PFSK-1 (cell line): ENCODE measurements around the gene ALX1.

Experiments
- FOXP2 ChIP-seq: optimal IDR thresholded peaks from 2 replicates; pipeline ENCODE3; 2011; ENCODE audit warnings: borderline replicate concordance, control low read depth, inconsistent platforms; ENCODE audit not compliant: insufficient read depth; ENCODE audit errors: extremely low read length, extremely low read depth
- POLR2AphosphoS5 ChIP-seq: IDR thresholded peaks from 2 replicates; pipeline ENCODE4 v1.6.1; 2012; ENCODE audit warnings: low read depth, mild to moderate bottlenecking, control low read depth, low read length, moderate library complexity
- SIN3A ChIP-seq: IDR thresholded peaks from 2 replicates; pipeline ENCODE4 v1.6.1; 2012; ENCODE audit warnings: mild to moderate bottlenecking, low read length, moderate library complexity, borderline replicate concordance; ENCODE audit not compliant: insufficient read depth
- TAF1 ChIP-seq: IDR thresholded peaks from 2 replicates; pipeline ENCODE4 v1.6.1; 2012; ENCODE audit warnings: low read length, control low read depth, borderline replicate concordance; ENCODE audit not compliant: insufficient read depth
- TF ChIP-seq, protein P1 (sequence below), 2 experiments: IDR thresholded peaks; 2 replicates each; pipeline versions ENCODE4 v1.6.1 to v1.8.0; 2011 to 2012; ENCODE audit warnings: low read depth in 2 of 2, low read length in 2 of 2, control low read depth in 1 of 2, inconsistent platforms in 1 of 2, mild to moderate bottlenecking in 1 of 2, moderate library complexity in 1 of 2; ENCODE audit not compliant: insufficient read depth in 1 of 2

ALX1 gene

DNA sequence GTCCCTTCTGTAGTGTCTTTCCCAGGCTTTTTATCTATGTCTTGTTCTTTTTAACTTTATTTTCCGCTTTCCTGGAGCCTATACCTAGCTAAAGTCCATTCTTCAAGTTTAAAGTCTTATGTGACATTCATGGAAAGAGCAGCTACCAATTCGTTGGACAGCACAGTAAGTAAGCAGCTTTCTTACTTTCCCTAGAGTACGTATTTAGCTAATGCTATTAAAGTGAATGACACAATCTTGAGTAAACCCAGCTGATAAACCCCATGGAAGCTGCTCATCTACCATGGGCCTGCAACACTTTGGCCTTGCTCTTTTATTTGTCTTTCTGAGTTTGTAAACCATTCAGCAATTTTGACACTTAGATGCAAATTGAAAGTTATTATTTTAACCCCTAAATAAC, 30.0 kb downstream of the ALX1 start:
- TF ChIP-seq FOXP2, result no peak
- peak; percentile 37; the same call in 1 of the 2 replicates for TF ChIP-seq TAF1
- peak; percentile 68; the same call in 1 of the 2 replicates for TF ChIP-seq SIN3A
- peak; percentile 68; the same call in 1 of the 2 replicates for TF ChIP-seq POLR2AphosphoS5
- TF ChIP-seq, protein P1, sequence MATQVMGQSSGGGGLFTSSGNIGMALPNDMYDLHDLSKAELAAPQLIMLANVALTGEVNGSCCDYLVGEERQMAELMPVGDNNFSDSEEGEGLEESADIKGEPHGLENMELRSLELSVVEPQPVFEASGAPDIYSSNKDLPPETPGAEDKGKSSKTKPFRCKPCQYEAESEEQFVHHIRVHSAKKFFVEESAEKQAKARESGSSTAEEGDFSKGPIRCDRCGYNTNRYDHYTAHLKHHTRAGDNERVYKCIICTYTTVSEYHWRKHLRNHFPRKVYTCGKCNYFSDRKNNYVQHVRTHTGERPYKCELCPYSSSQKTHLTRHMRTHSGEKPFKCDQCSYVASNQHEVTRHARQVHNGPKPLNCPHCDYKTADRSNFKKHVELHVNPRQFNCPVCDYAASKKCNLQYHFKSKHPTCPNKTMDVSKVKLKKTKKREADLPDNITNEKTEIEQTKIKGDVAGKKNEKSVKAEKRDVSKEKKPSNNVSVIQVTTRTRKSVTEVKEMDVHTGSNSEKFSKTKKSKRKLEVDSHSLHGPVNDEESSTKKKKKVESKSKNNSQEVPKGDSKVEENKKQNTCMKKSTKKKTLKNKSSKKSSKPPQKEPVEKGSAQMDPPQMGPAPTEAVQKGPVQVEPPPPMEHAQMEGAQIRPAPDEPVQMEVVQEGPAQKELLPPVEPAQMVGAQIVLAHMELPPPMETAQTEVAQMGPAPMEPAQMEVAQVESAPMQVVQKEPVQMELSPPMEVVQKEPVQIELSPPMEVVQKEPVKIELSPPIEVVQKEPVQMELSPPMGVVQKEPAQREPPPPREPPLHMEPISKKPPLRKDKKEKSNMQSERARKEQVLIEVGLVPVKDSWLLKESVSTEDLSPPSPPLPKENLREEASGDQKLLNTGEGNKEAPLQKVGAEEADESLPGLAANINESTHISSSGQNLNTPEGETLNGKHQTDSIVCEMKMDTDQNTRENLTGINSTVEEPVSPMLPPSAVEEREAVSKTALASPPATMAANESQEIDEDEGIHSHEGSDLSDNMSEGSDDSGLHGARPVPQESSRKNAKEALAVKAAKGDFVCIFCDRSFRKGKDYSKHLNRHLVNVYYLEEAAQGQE (IDR thresholded peaks at IDR 0.05; ENCODE audit: insufficient read depth in 1 of 2, low read depth in 2 of 2, low read length in 2 of 2), result peak in 1 of 2 experiments; percentile 26; a peak in 1 of 4 replicates

DNA sequence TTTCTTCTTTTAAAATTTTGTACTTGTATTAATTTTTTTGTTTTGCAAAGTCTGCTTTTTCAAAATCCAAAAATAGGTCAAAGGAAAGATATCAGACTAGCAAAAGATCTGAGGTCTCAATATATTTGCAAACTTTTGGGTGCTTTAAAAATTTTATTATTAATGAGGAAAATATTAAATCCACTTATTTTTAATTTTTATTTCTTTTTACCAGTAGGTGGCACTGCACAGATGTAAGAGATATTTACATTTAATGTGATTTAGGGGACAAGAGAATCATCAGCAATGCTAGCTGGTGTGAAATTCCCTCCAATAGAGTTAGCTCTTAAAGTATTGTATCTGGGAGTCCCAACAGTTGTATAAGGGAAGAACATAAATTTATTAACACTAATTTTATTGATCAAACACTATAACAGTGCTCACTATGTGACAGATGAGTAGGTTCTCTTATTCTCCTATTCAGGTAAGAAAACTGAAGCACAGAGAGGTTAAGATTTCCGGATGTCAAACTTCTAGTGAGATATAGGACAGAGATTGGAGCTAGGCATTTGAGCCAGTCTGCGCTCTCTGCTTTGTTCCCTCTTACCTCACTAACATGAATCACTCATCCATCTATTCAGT, 30.5 kb downstream of the ALX1 start:
- no peak for TF ChIP-seq TAF1
- TF ChIP-seq POLR2AphosphoS5, result no peak

DNA sequence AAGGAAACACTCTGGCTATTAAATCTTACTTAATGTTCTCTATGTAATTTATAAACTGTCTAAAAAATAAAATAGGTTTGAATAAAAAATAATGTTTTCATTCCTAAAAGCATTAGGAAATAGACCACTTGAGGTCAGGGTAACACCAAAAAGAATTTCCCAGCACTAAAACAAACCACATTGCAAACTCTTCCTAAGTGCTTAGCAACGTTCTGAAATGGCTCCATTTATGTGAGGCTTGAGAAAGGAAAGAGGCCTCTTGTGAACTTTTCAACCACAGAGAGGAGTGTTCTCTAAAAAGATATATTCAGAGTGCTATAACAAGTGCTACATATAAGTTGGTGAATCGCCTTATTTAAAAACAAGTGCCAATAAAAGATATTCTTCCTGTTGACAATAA, 42.7 kb downstream of the ALX1 start:
- TF ChIP-seq SIN3A, result no peak
- TF ChIP-seq FOXP2, result no peak
- no peak for TF ChIP-seq POLR2AphosphoS5
- TF ChIP-seq TAF1, result no peak
- TF ChIP-seq, protein P1 (IDR thresholded peaks at IDR 0.05; ENCODE audit: insufficient read depth in 1 of 2, low read depth in 2 of 2, low read length in 2 of 2), result no peak

DNA sequence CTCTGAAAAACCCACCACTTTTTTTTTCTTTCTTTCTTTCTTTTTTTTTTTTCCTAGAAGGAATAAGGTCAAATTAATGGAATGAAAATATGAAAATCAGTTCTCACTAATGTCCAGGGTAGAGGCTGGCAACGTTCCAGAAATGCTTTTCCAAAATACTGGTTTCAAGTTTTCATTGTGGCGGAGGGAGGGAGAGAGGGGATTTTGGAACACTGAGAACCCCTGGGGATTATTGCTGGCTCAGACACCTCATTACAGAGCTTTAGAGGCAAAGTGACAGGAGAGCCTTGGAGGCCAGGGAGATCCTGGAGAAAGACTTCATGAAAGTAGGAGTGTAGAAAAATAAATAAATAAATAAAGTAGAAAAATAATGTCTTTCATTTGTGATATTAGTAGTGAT, 45.4 kb downstream of the ALX1 start:
- TF ChIP-seq, protein P1 (IDR thresholded peaks at IDR 0.05; ENCODE audit: insufficient read depth in 1 of 2, low read depth in 2 of 2, low read length in 2 of 2), result no peak
- TF ChIP-seq TAF1 (no peak), FOXP2 (no peak), SIN3A (no peak), POLR2AphosphoS5 (no peak)

DNA sequence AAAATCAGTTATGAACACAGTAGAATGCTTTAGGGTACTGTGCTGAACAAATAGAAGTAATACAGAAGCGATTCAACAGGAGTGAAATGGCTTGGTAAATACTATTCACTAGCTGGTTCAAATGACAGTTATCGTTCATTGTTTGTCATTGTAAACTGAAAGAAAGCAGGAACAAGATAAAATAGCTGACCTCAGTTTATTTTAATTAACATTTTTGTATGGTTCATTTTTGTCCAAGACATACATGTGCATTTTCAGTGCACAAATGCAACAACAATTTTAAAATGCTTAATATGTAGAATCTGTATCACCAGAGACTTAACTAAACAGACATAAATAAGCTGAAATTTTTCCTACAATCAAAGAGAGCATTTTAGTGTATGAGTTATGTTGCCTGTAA, 49.9 kb downstream of the ALX1 start:
- TF ChIP-seq SIN3A (no peak), TAF1 (no peak), POLR2AphosphoS5 (no peak), FOXP2 (no peak)
- TF ChIP-seq, protein P1 (IDR thresholded peaks at IDR 0.05; ENCODE audit: insufficient read depth in 1 of 2, low read depth in 2 of 2, low read length in 2 of 2), result no peak
